Thymus (tissue), 11 donors: ENCODE measurements around the gene SH3RF3. TPM values are rescaled to one million over a fixed set of nuclear protein-coding genes. Genes with fewer than 3 reads are reported as not detected.

Experiments used
- DNase-seq, 9 donors: peaks; one replicate each; pipeline ENCODE4 v3.0.0-alpha.2; 2013; ENCODE audit warnings: low spot score in 9 of 9, low read depth in 6 of 9, missing footprints in 1 of 9
- H3K27ac ChIP-seq, 2 donors: one replicate each; pipeline ENCODE4 v1.5.1; 2013; ENCODE audit warnings: control low read depth in 1 of 2, low read depth in 1 of 2, low read length in 1 of 2, mild to moderate bottlenecking in 1 of 2, moderate library complexity in 1 of 2
- H3K27me3 ChIP-seq, 2 donors: one replicate each; pipeline ENCODE4 v1.5.1; 2013; ENCODE audit warnings: low read length in 1 of 2; ENCODE audit not compliant: control insufficient read depth in 2 of 2, insufficient read depth in 1 of 2
- H3K36me3 ChIP-seq, 2 donors: one replicate each; pipeline ENCODE4 v1.5.1; 2013; ENCODE audit warnings: low read length in 1 of 2, mild to moderate bottlenecking in 1 of 2, moderate library complexity in 1 of 2; ENCODE audit not compliant: control insufficient read depth in 2 of 2, insufficient read depth in 2 of 2
- H3K4me1 ChIP-seq, 2 donors: one replicate each; pipeline ENCODE4 v1.5.1; 2013; ENCODE audit warnings: low read length in 2 of 2; ENCODE audit not compliant: control insufficient read depth in 2 of 2, insufficient read depth in 2 of 2
- H3K4me3 ChIP-seq, 2 donors: one replicate each; pipeline ENCODE4 v1.5.1; 2013; ENCODE audit warnings: low read length in 2 of 2, control low read depth in 1 of 2, mild to moderate bottlenecking in 1 of 2
- H3K9me3 ChIP-seq, 2 donors: one replicate each; pipeline ENCODE4 v1.5.1; 2013; ENCODE audit warnings: low read length in 1 of 2, mild to moderate bottlenecking in 1 of 2; ENCODE audit not compliant: control insufficient read depth in 2 of 2, insufficient read depth in 1 of 2
- WGBS: extraction: QIAGEN DNeasy Blood & Tissue Kit; methylation state at CpG from one replicate; pipeline ENCODE4 v1.1.7; 2013; 5-methylcytosine and 5-hydroxymethylcytosine counted together
- polyA plus RNA-seq: library from polyadenylated mRNA; stranded (reverse); fragments of 200-250 nt; gene quantifications from one replicate; pipeline ENCODE4 v1.2.3, GENCODE V29; 2013
- total RNA-seq: library from RNA; stranded (reverse); fragments of 120-200 nt; gene quantifications from one replicate; pipeline ENCODE4 v1.2.4, GENCODE V29; 2013
- donor health status: healthy.

Gene SH3RF3
- total and polyA plus RNA-seq, 2 donors = 3.2 to 8.2 TPM

DNA sequence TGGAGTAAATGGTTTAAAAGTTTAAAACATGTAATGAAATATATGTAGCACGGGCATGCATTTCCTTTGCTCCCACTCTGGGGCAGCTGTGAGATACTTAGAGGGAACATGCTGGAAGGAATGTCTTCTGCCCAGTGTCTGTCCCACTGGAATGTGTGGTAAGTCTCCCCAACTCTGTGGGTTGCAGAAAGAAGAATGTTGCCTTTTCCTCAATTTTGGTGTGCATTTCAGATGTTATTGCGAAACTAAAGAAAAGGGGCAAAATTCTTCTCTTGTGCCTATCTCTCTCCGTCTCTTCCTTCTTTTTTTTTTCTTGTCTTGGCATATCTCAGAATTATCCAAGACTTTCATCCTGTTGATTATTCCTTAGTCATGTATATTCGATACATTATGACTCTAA is 201.1 kb downstream of the SH3RF3 start:
- 97% methylated on average over 4 of the region's 4 CpGs for WGBS
- Histone ChIP-seq H3K9me3 (peaks cover 0 to 4% of the 10 kb centered on the region in 2 donors), H3K36me3 (no peaks in the 10 kb centered on the region), H3K4me3 (no peak overlapping the region), H3K27ac (no peak overlapping the region), H3K4me1 (peaks cover 7 to 26% of the 10 kb centered on the region in 2 donors), H3K27me3 (peaks cover 0 to 9% of the 10 kb centered on the region in 2 donors)
- DNase-seq = no peak

DNA sequence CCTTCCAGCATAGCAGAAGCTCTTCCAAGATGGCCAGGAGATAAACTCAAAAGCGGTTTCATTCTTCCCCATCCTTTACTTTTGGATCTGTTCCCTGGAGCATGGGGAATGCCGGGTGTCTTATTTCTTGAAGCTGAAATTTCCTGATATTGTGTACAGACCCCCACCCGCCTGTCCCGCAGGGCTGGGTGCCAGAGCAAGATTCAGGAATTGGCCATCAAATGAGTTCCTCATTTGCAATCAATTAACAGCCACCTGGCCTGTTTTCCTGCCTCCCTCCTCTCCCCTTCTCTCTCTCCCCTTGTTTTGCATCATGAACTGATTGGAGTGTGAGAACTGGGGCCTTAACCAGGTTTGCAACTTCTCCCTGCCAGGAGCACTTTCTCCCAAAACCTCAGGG is 202.1 kb downstream of the SH3RF3 start:
- no peak for DNase-seq
- Histone ChIP-seq H3K4me3 (no peak overlapping the region), H3K4me1 (peaks cover 14 to 31% of the 10 kb centered on the region in 2 donors), H3K27me3 (peaks cover 0 to 9% of the 10 kb centered on the region in 2 donors), H3K9me3 (peaks cover 0 to 4% of the 10 kb centered on the region in 2 donors), H3K27ac (no peak overlapping the region), H3K36me3 (no peaks in the 10 kb centered on the region)
- 74% methylated on average over 4 of the region's 4 CpGs for WGBS

GRCh38 chr2:109331896-109332848 is 203.2 kb downstream of the SH3RF3 start:
- H3K4me1 ChIP-seq = peaks cover 15 to 38% of the 10 kb centered on the region in 2 donors
- peaks cover 0 to 4% of the 10 kb centered on the region in 2 donors for H3K9me3 ChIP-seq
- H3K27ac ChIP-seq = peak overlapping the region; percentile 70 to 75
- H3K27me3 ChIP-seq = peaks cover 0 to 9% of the 10 kb centered on the region in 2 donors
- 30% methylated on average over 24 of the region's 24 CpGs for WGBS
- no peaks in the 10 kb centered on the region for H3K36me3 ChIP-seq
- peak overlapping the region; percentile 5 to 10 for H3K4me3 ChIP-seq
- peak in 1 of 9 donors; percentile 61 for DNase-seq

DNA sequence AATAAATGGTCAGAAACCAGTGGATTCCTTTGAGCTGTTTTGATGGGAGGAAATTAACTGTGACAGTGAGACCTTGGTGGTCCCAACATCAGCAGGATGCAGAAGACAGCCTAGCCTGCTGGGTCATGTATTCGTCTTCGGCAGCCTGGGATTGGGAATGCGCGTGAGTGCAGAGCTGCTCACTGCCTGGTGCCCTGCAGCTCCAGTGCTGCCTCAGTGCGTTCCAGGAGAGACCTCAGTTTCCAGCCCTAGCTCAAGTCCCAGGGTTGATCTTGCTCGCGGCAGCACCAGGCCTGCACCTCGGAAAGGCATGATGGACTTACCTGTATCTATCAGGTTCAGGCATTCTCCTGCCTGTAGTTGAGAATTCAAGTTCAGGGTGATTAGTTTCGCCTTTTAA is 203.9 kb downstream of the SH3RF3 start:
- 96% methylated on average over 9 of the region's 9 CpGs for WGBS

DNA sequence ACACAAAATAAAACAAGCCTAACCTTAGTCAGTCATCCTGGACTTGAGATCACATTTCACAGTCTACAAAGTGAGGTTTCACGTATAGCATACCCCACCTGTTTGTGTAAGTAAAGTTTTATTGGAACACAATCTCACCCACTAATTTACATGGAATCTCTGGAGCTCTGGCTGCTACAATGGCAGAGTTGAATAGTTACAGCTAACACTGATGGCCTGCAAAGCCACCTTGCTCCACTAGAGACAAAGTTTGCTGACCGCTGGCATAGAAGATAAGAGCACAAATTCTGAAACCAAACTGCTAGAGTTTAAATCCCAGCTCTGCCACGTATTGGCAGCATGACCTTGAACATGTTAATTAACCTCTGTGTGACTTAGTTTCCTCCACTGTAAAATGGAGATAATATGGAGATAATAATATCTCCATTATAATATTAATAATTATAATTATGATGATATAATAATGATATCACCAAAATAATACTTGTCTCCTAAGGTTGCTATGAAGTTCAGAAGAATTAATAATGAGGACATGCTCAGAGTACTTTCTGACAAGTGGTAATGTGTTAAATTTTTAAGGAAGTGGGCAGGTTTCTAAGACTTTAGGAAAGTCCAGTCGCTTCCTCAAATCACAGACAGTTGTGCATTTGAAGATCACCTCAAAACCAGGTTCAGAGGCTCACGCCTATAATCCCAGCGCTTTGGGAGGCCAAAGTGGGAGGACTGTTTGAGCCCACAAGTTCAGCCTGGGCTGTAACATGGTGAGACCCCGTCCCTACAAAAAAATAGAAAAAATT is 204.6 kb downstream of the SH3RF3 start:
- WGBS = 89% methylated on average over 7 of the region's 7 CpGs
- Histone ChIP-seq H3K9me3 (peaks cover 0 to 4% of the 10 kb centered on the region in 2 donors), H3K4me3 (no peak overlapping the region), H3K4me1 (peaks cover 15 to 38% of the 10 kb centered on the region in 2 donors), H3K27ac (no peak overlapping the region), H3K27me3 (peaks cover 0 to 9% of the 10 kb centered on the region in 2 donors), H3K36me3 (no peaks in the 10 kb centered on the region)
- DNase-seq = no peak

More for the DNA sequence above, 203.9 kb downstream of the SH3RF3 start:
- Histone ChIP-seq H3K9me3 (peaks cover 0 to 4% of the 10 kb centered on the region in 2 donors), H3K36me3 (no peaks in the 10 kb centered on the region), H3K27ac (no peak overlapping the region), H3K27me3 (peaks cover 0 to 9% of the 10 kb centered on the region in 2 donors), H3K4me1 (peaks cover 15 to 38% of the 10 kb centered on the region in 2 donors), H3K4me3 (no peak overlapping the region)
- DNase-seq = no peak

- 11% methylated on average over 12 of the region's 12 CpGs for WGBS
- H3K4me3 ChIP-seq = no peak overlapping the region
- H3K4me1 ChIP-seq = peaks cover 15 to 38% of the 10 kb centered on the region in 2 donors
Observed at GRCh38 chr2:109335631-109336176, 206.7 kb downstream of the SH3RF3 start.

GRCh38 chr2:109336296-109336695 is 207.3 kb downstream of the SH3RF3 start:
- peaks cover 15 to 34% of the 10 kb centered on the region in 2 donors for H3K4me1 ChIP-seq
- peaks cover 0 to 4% of the 10 kb centered on the region in 2 donors for H3K9me3 ChIP-seq
- 63% methylated on average over 6 of the region's 6 CpGs for WGBS
- no peak overlapping the region for H3K27ac ChIP-seq
- H3K36me3 ChIP-seq = no peaks in the 10 kb centered on the region
- DNase-seq = no peak
- H3K27me3 ChIP-seq = peaks cover 0 to 9% of the 10 kb centered on the region in 2 donors
- no peak overlapping the region for H3K4me3 ChIP-seq

More at GRCh38 chr2:109335631-109336176, 206.7 kb downstream of the SH3RF3 start:
- DNase-seq = peak in 1 of 9 donors; percentile 36
- Histone ChIP-seq H3K9me3 (peaks cover 0 to 4% of the 10 kb centered on the region in 2 donors), H3K27me3 (peaks cover 0 to 9% of the 10 kb centered on the region in 2 donors), H3K27ac (no peak overlapping the region), H3K36me3 (no peaks in the 10 kb centered on the region)

- H3K27ac ChIP-seq = no peak overlapping the region
- peaks cover 13 to 26% of the 10 kb centered on the region in 2 donors for H3K4me1 ChIP-seq
- no peak for DNase-seq
- no peaks in the 10 kb centered on the region for H3K36me3 ChIP-seq
- H3K4me3 ChIP-seq = no peak overlapping the region
- peaks cover 0 to 4% of the 10 kb centered on the region in 2 donors for H3K27me3 ChIP-seq
- peaks cover 0 to 3% of the 10 kb centered on the region in 2 donors for H3K9me3 ChIP-seq
- WGBS = 98% methylated on average over 9 of the region's 9 CpGs
Observed at GRCh38 chr2:109337221-109337620, 208.2 kb downstream of the SH3RF3 start.
